H9 (cell line): ENCODE measurements around the gene ERC1. TPM values are rescaled to one million over a fixed set of nuclear protein-coding genes. Genes with fewer than 3 reads are reported as not detected.
A peak's percentile ranks its signal among the peaks of the same experiment; 100 is the strongest.

Source experiments
- DNase-seq: peaks from one replicate; pipeline ENCODE4 v3.0.0-alpha.2; 2017
- H2AFZ ChIP-seq: one replicate; pipeline ENCODE4 v1.6.1; 2013; ENCODE audit warnings: mild to moderate bottlenecking, low read length, control low read depth, moderate library complexity
- H2AK5ac ChIP-seq: 2 replicates; pipeline ENCODE4 v1.6.1; 2013; ENCODE audit warnings: low read length, control low read depth, mixed read lengths; ENCODE audit not compliant: insufficient read length
- H2BK120ac ChIP-seq: one replicate; pipeline ENCODE4 v1.6.1; 2013; ENCODE audit warnings: low read depth, mild to moderate bottlenecking, low read length, control low read depth, inconsistent platforms; ENCODE audit not compliant: poor library complexity, severe bottlenecking
- H2BK12ac ChIP-seq: 2 replicates; pipeline ENCODE4 v1.6.1; 2013; ENCODE audit warnings: low read length, control low read depth, mixed read lengths, low read depth; ENCODE audit not compliant: insufficient read length
- H2BK15ac ChIP-seq: 2 replicates; pipeline ENCODE4 v1.6.1; 2013; ENCODE audit warnings: low read depth, low read length, control low read depth
- H2BK20ac ChIP-seq: one replicate; pipeline ENCODE4 v1.6.1; 2013; ENCODE audit warnings: low read depth, mild to moderate bottlenecking, low read length, control low read depth, inconsistent platforms; ENCODE audit not compliant: poor library complexity, severe bottlenecking
- H2BK5ac ChIP-seq: 2 replicates; pipeline ENCODE4 v1.6.1; 2013; ENCODE audit warnings: low read length, control low read depth, mixed read lengths; ENCODE audit not compliant: insufficient read length
- H3K14ac ChIP-seq: 2 replicates; pipeline ENCODE4 v1.6.1; 2013; ENCODE audit warnings: low read length, control low read depth; ENCODE audit not compliant: insufficient read depth
- H3K18ac ChIP-seq: 2 replicates; pipeline ENCODE4 v1.6.1; 2013; ENCODE audit warnings: low read depth, mild to moderate bottlenecking, mixed read lengths, low read length, control low read depth; ENCODE audit not compliant: insufficient read length
- H3K23ac ChIP-seq: 2 replicates; pipeline ENCODE4 v1.6.1; 2013; ENCODE audit warnings: low read length, control low read depth, mixed read lengths, low read depth; ENCODE audit not compliant: insufficient read length
- H3K23me2 ChIP-seq: 2 replicates; pipeline ENCODE4 v1.6.1; 2013; ENCODE audit warnings: low read depth, mild to moderate bottlenecking, mixed read lengths, low read length, control low read depth; ENCODE audit not compliant: insufficient read length, poor library complexity, severe bottlenecking
- H3K27ac ChIP-seq: 2 replicates; pipeline ENCODE4 v1.5.1; 2013; ENCODE audit warnings: low read length, control low read depth, mixed read lengths, low read depth; ENCODE audit not compliant: insufficient read length
- H3K27me3 ChIP-seq: 2 replicates; pipeline ENCODE4 v1.6.1; 2013; ENCODE audit warnings: low read length, control low read depth, inconsistent platforms; ENCODE audit not compliant: insufficient read depth
- H3K4ac ChIP-seq: 2 replicates; pipeline ENCODE4 v1.6.1; 2013; ENCODE audit warnings: low read depth, mild to moderate bottlenecking, control low read depth, inconsistent platforms, low read length, moderate library complexity
- H3K4me1 ChIP-seq: 2 replicates; pipeline ENCODE4 v1.6.1; 2013; ENCODE audit warnings: low read length, control low read depth, inconsistent platforms; ENCODE audit not compliant: insufficient read depth
- H3K4me2 ChIP-seq: 2 replicates; pipeline ENCODE4 v1.6.1; 2013; ENCODE audit warnings: low read length, control low read depth, mixed read lengths; ENCODE audit not compliant: insufficient read length, insufficient read depth
- H3K56ac ChIP-seq: 2 replicates; pipeline ENCODE4 v1.6.1; 2013; ENCODE audit warnings: low read depth, mild to moderate bottlenecking, mixed read lengths, low read length, control low read depth; ENCODE audit not compliant: insufficient read length
- H3K79me1 ChIP-seq: 2 replicates; pipeline ENCODE4 v1.6.1; 2013; ENCODE audit warnings: low read depth, mild to moderate bottlenecking, moderate library complexity, low read length, control low read depth, inconsistent platforms; ENCODE audit not compliant: insufficient read depth, poor library complexity, severe bottlenecking
- H3K79me2 ChIP-seq: 2 replicates; pipeline ENCODE4 v1.6.1; 2013; ENCODE audit warnings: low read length, control low read depth, inconsistent platforms; ENCODE audit not compliant: insufficient read depth
- H3K9ac ChIP-seq: 2 replicates; pipeline ENCODE4 v1.6.1; 2013; ENCODE audit warnings: low read length, control low read depth, mixed read lengths; ENCODE audit not compliant: insufficient read length; ENCODE audit errors: extremely low read depth
- H3K9me3 ChIP-seq: one replicate; pipeline ENCODE4 v1.6.1; 2013; ENCODE audit warnings: low read depth, low read length, inconsistent platforms; ENCODE audit not compliant: control insufficient read depth
- H3T11ph ChIP-seq: one replicate; pipeline ENCODE4 v1.6.1; 2013; ENCODE audit warnings: mild to moderate bottlenecking, low read length, control low read depth, inconsistent platforms
- H4K20me1 ChIP-seq: one replicate; pipeline ENCODE4 v1.6.1; 2013; ENCODE audit not compliant: control insufficient read depth, insufficient read length, insufficient read depth
- H4K5ac ChIP-seq: 2 replicates; pipeline ENCODE4 v1.6.1; 2013; ENCODE audit warnings: low read depth, mild to moderate bottlenecking, mixed read lengths, low read length, control low read depth; ENCODE audit not compliant: insufficient read length
- H4K8ac ChIP-seq: replicated peaks from 2 replicates; pipeline ENCODE4 v1.6.1; 2013; ENCODE audit warnings: low read length, control low read depth, mixed read lengths, low read depth; ENCODE audit not compliant: insufficient read length
- H4K91ac ChIP-seq: 2 replicates; pipeline ENCODE4 v1.6.1; 2013; ENCODE audit warnings: low read depth, mild to moderate bottlenecking, moderate library complexity, mixed read lengths, low read length, control low read depth; ENCODE audit not compliant: insufficient read length
- H3K27ac Mint-ChIP-seq, 3 experiments: 2 replicates in 2 of 3; 3 replicates in 1 of 3; pipeline ENCODE4 v1.8.0; 2020 to 2021; ENCODE audit warnings: mixed read lengths in 3 of 3, mild to moderate bottlenecking in 1 of 3, moderate library complexity in 1 of 3
- H3K27me3 Mint-ChIP-seq: 2 replicates; pipeline ENCODE4 v1.8.0; 2021; ENCODE audit warnings: low read depth, mild to moderate bottlenecking, moderate library complexity, mixed read lengths
- H3K36me3 Mint-ChIP-seq, 3 experiments: 2 replicates in 2 of 3; 3 replicates in 1 of 3; pipeline ENCODE4 v1.8.0; 2020 to 2021; ENCODE audit warnings: low read depth in 3 of 3, mixed read lengths in 3 of 3; ENCODE audit not compliant: insufficient read depth in 1 of 3
- H3K4me1 Mint-ChIP-seq, 2 experiments: 2 replicates each; pipeline ENCODE4 v1.8.0; 2020; ENCODE audit warnings: mixed read lengths in 2 of 2
- H3K4me3 Mint-ChIP-seq, 2 experiments: 2 replicates in 1 of 2; 3 replicates in 1 of 2; pipeline ENCODE4 v1.8.0; 2020 to 2021; ENCODE audit warnings: mild to moderate bottlenecking in 2 of 2, mixed read lengths in 2 of 2, moderate library complexity in 1 of 2
- H3K9me3 Mint-ChIP-seq, 2 experiments: 2 replicates in 1 of 2; 3 replicates in 1 of 2; pipeline ENCODE4 v1.8.0; 2020; ENCODE audit warnings: mild to moderate bottlenecking in 2 of 2, mixed read lengths in 2 of 2, moderate library complexity in 1 of 2
- CTCF ChIP-seq: fragments of 200-600 bp; sonication (generic); conservative IDR thresholded peaks from 3 replicates; pipeline ENCODE4 v1.8.0; 2021; ENCODE audit warnings: antibody characterized with exemption, mild to moderate bottlenecking
- WGBS: extraction: QIAGEN DNeasy Blood & Tissue Kit; methylation state at CpG from one replicate; pipeline ENCODE4 v1.1.7; 2013; ENCODE audit warnings: missing lambda C conversion rate, low lambda C conversion rate, mixed read lengths; ENCODE audit not compliant: insufficient read length; ENCODE audit errors: extremely low coverage; 5-methylcytosine and 5-hydroxymethylcytosine counted together
- total RNA-seq: library from RNA; stranded (reverse); gene quantifications from 2 replicates; pipeline ENCODE4 v1.2.1, GENCODE V29; 2021

The ERC1 gene
- total RNA-seq, 1 experiment from 2014 or later: 51.2 TPM

GRCh38 chr12:1013618-1014489, 22.8 kb downstream of the ERC1 start:
- Histone ChIP-seq H2BK120ac (no peak overlapping the region), H4K20me1 (no peaks in the 10 kb centered on the region), H3K56ac (no peak overlapping the region), H4K91ac (no peak overlapping the region), H2AFZ (no peak overlapping the region), H3K4me1 (no peaks in the 10 kb centered on the region), H3K79me2 (no peaks in the 10 kb centered on the region), H3K23ac (no peak overlapping the region), H3K4me2 (no peak overlapping the region), H3K9ac (no peak overlapping the region), H3K18ac (no peak overlapping the region), H2BK5ac (no peak overlapping the region), H3K79me1 (no peaks in the 10 kb centered on the region), H3K4ac (no peak overlapping the region), H3T11ph (no peak overlapping the region), H2BK20ac (no peak overlapping the region), H3K27me3 (no peaks in the 10 kb centered on the region), H3K27ac (no peak overlapping the region), H3K9me3 (no peaks in the 10 kb centered on the region), H3K14ac (no peak overlapping the region), H2BK15ac (no peak overlapping the region), H4K5ac (no peak overlapping the region), H2AK5ac (no peak overlapping the region), H4K8ac (no peak overlapping the region), H2BK12ac (no peak overlapping the region), H3K23me2 (no peaks in the 10 kb centered on the region)
- Mint-ChIP-seq H3K4me3 (no peak overlapping the region), H3K9me3 (no peaks in the 10 kb centered on the region), H3K4me1 (0 out of 4 replicates have a peak, but pooled peaks cover 0 to 2% of the 10 kb centered on the region in 2 experiments), H3K27me3 (no peaks in the 10 kb centered on the region), H3K36me3 (peaks cover 0 to 5% (median 3%) of the 10 kb centered on the region in 3 experiments; a peak in 2 of 7 replicates), H3K27ac (peak overlapping the region; percentile 49 to 82 (median 60); a peak in 6 of 7 replicates)
- TF ChIP-seq CTCF: no peak
- DNase-seq: no peak
- WGBS: no CpG with 5 or more reads among the region's 10 CpGs
